ENCODE results near the gene NCDN.

Gene NCDN

DNA sequence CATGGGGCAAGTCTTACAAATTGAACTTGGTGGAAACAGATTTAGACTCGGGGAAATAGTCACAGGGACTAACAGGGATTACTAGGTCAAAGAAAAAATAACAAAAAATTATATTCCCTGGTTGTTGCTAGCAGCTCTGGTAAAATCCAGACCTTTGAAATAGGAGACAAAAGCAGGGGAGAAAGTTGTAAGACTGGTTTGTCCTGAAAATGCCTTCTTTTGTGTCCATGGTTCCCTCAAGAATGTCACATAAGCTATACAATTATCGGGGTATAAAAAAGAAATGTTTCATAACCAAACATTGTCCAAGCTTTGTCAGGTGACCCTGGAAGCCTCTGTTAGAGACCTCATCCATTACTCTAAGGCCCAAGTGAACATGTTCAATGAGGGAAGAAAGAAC is 33.5 kb upstream of the NCDN start:
- TF ChIP-seq, protein P1, sequence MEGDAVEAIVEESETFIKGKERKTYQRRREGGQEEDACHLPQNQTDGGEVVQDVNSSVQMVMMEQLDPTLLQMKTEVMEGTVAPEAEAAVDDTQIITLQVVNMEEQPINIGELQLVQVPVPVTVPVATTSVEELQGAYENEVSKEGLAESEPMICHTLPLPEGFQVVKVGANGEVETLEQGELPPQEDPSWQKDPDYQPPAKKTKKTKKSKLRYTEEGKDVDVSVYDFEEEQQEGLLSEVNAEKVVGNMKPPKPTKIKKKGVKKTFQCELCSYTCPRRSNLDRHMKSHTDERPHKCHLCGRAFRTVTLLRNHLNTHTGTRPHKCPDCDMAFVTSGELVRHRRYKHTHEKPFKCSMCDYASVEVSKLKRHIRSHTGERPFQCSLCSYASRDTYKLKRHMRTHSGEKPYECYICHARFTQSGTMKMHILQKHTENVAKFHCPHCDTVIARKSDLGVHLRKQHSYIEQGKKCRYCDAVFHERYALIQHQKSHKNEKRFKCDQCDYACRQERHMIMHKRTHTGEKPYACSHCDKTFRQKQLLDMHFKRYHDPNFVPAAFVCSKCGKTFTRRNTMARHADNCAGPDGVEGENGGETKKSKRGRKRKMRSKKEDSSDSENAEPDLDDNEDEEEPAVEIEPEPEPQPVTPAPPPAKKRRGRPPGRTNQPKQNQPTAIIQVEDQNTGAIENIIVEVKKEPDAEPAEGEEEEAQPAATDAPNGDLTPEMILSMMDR (IDR thresholded peaks at IDR 0.05; ENCODE audit: borderline replicate concordance, insufficient read depth, low read depth, low read length) = no peak
- H3K4me3 ChIP-seq (ENCODE audit: low read depth, low read length) = no peak overlapping the region

DNA sequence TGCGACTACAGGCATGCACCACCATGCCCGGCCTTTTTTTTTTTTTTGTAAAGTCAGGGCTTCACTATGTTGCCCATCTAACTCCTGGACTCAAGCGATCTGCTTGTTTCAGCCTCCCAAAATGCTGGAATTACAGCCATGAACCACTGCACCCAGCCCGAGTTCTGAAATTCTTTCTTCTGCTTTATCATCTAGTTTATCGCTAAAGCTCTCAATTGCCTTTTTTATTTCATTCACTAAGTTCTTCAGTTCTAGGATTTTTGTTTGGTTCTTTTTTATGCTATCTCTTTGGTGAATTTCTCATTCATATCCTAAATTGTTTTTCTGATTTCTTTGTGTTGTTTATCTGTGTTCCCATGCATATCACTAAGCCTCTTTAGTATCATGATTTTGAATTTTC is 27.4 kb upstream of the NCDN start:
- TF ChIP-seq, protein P1 (IDR thresholded peaks at IDR 0.05; ENCODE audit: borderline replicate concordance, insufficient read depth, low read depth, low read length) = no peak
- H3K4me3 ChIP-seq (ENCODE audit: low read depth, low read length) = no peak overlapping the region

DNA sequence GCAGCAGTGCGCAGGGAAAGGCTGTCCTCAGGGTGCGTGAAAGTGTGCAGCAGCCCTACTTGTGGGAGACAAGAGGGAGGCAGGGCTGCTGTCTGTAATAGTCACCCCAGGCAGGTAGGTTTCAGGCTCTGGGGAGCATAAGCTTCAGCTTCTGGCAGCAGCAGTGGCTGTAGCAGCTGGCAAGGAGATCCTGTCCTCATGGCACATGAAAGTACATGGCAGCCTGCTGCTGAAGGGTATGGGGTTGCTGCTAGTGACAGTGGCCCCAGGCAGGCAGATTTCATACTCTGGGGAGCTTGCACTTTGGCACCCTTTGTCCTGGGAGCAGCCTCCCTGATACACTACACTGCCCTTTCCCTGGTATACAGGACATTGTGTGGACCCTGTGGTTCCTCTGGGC is 26.7 kb upstream of the NCDN start:
- TF ChIP-seq, protein P1 (IDR thresholded peaks at IDR 0.05; ENCODE audit: borderline replicate concordance, insufficient read depth, low read depth, low read length) = no peak

DNA sequence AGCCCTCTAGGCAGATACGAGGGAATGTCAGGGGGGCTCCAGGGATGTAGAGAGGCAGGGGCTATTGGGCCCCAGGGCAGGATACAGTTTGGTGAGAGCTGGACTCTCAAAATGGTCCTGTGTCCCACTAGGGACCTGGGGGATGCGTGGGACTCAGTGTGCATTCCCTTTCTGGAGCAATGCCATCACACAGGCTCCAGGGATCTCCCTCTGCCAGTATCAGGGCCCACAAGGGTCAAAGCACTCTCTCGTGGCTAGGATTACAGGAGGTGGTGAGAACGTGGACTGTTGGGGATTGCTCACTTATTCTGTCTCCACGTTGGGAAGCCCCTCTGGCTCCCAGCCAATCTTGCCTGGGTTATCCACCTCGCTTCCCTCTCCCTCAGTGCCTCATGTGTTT is 26.2 kb upstream of the NCDN start:
- TF ChIP-seq, protein P1 (IDR thresholded peaks at IDR 0.05; ENCODE audit: borderline replicate concordance, insufficient read depth, low read depth, low read length) = no peak
- H3K4me3 ChIP-seq (ENCODE audit: low read depth, low read length) = no peak overlapping the region

More for the DNA sequence above, 26.7 kb upstream of the NCDN start:
- H3K4me3 ChIP-seq (ENCODE audit: low read depth, low read length) = no peak overlapping the region

DNA sequence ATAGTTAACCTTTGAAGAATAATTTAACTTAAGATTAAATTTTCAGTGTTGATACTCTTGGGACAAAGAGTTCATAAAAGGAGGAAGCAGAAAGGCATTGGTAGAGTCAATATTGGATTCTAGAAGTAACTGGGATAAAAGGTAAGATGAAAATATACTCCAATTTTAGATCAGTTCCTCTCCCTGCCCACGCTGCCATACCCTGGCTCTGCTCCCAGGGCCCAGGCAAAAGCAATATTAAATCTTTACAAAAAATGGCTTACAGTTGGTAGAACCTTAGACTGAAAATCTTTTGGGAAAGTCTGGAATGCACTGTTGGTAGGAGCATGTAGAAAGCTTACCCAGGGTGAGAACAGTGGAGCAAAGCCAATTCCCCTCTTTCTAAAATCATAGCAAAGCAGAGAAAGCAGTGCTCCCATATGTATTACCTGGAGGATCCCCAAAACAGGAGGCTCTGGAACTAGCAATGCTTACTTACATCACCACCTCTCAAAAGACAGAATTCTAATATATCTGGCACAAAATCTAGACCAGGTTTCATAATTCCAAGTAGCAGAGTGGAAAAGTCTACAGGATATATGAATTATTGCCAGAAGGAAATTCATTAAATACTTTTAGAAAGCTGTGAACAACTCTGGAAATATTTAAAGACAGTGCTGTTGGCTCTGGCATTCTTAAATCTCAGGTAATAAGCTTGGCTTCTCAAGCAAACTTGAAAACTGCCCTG is 24.9 kb upstream of the NCDN start:
- TF ChIP-seq, protein P1 (IDR thresholded peaks at IDR 0.05; ENCODE audit: borderline replicate concordance, insufficient read depth, low read depth, low read length) = no peak

DNA sequence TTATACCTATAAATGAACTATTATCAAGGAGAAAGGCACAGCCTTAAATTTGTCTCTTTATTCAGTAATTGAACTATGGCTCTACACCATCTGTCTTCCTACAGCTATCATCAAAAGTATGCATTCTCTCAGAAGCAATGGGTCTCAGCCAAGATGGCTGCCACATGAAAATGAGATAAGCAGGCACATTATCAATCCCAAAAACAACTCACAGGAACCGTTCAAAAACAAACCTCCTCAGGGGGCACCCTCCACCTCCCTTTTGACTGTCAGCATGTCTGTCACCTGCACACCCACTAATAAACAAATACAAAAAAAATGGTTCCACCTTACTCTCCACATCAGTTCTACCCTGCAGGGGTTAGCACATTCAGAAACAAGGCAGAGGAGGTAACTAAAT is 24.0 kb upstream of the NCDN start:
- no peak overlapping the region for H3K4me3 ChIP-seq (ENCODE audit: low read depth, low read length)
- TF ChIP-seq, protein P1 (IDR thresholded peaks at IDR 0.05; ENCODE audit: borderline replicate concordance, insufficient read depth, low read depth, low read length) = no peak

More for the DNA sequence above, 24.9 kb upstream of the NCDN start:
- H3K4me3 ChIP-seq (ENCODE audit: low read depth, low read length) = no peak overlapping the region

DNA sequence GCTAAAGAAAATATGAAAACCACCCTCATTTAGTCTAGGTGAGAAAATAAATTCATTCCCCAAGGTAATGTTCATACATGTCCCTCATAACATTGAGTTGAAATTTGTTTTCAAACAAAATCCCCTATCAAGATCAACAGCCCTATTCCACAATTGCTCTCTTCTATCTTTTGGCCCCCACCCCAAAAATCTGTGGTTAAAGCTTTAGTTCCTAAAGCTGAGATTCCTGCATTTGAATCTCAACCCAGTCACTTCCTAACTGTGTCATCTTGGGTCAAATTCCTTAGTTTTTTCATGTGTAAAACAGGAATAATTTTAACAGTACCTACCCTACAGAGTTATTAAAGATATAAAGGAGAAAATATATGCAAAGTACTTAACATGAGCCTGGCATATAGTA is 22.4 kb upstream of the NCDN start:
- TF ChIP-seq, protein P1 (IDR thresholded peaks at IDR 0.05; ENCODE audit: borderline replicate concordance, insufficient read depth, low read depth, low read length) = no peak
- H3K4me3 ChIP-seq (ENCODE audit: low read depth, low read length) = no peak overlapping the region

Data from GM12875 (cell line).